CD4-positive, alpha-beta T cell treated with Interleukin-4 for 1 hour (primary cell): ENCODE measurements around the gene EYS.
"Not testable (repeated sequence)": the region's sequence is repeated elsewhere in the genome, so short reads cannot be mapped to it uniquely, and the experiment has no call there.

Experiments used
- DNase-seq, 2 donors: peaks; one replicate each; pipeline ENCODE4 v3.0.0-alpha.2; 2020 to 2022

The EYS gene

DNA sequence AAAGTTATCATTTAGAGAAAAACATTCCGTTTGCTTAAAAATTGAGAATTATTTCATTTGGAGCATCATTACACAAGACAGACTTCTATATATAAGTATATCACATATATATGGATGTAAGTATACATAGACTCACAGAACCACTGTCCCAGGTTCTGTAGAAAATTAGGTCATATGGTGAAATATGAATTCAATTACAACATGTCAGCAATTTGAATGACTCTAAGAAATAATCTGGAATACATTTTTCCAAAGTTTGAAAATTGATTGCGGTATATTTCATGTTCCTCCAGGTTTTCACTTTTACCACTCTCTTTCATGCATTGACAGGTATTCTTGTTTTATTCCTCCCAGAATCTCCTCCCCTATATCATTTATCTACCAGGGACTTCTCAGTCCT, 1179.1 kb downstream of the EYS start:
- DNase-seq, result no peak

- DNase-seq, result no peak
Observed at GRCh38 chr6:64522859-64523258, 1184.2 kb downstream of the EYS start.

- DNase-seq, result no peak
Observed at GRCh38 chr6:64520050-64520449, 1187.0 kb downstream of the EYS start.

DNA sequence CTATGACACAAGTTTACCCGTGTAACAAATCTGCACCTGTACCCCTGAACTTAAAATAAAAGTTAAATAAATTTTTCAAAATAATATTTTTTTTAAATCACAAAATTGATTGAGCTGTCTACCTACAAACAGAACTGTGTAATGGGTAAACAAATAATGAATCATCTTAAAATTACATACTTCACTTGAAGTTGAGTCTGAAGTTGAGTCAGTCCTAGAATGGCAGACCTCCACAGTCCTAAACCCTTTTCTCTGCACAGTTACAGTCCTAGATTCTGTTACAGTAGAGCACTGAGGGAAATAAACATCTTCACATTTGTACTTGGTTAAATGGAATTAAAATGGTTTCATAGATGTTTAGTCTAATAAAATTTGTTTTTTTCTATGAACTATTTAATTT, 1190.6 kb downstream of the EYS start:
- no peak for DNase-seq

- DNase-seq, result no peak
Observed at GRCh38 chr6:64507661-64508060, 1199.4 kb downstream of the EYS start.

GRCh38 chr6:64505312-64505711, 1201.7 kb downstream of the EYS start:
- no peak for DNase-seq

DNA sequence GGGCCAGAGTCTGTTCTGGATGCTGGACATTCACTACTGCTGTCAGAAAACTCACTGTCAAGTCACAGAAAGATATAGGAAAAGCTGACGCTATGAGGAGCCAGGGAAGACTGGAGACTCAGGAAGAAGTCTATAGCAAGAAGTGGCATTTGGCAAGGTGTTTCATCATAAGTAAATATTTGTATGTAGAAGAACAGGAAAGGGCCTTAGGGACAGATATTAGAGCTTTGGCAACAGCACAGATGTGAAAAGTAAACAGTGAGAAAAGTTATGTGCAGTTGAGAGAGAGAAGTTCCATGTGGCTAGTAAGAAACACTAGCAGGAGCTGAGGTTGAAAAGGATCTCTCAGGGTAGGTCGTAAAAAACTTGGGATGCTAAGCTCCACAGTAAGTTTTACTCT, 1202.5 kb downstream of the EYS start:
- DNase-seq, result no peak

GRCh38 chr6:64502801-64503200, 1204.2 kb downstream of the EYS start:
- no peak for DNase-seq

DNA sequence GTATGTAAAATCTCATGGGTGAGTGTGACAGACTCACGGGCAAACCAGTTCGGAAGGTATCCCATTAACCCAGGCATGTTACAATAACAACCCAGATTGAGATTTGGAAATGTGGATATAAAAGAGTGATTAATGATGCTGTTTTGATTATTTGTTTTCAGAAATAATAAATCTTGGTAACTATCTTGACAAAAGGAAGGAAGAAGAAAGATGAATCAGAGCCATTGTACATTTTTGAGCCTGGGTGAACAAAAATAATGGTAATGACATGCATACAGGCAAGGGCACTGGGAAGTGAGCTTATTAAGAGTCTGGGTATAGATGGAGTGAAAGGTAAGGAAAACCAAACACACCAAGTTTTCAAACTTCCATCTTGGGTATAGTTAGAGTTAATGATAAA, 1209.4 kb downstream of the EYS start:
- DNase-seq, result no peak

DNA sequence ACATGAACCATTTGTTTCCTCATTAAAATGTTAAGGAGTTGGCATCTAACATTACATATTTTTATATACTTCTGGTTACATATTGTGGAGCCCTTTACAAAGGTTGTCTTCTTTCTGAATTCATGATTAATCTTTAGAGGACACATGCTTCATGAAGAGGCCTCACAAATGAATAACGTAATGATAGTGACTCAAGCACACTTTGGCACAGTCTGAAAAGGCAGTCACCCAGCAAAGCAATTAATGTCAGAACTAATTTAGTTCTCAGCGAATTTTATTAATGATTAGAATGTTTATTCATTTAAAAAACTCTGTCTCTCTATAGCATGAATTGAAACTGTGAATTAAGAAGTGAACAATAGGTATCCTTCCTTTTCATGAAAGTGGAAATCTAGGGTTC, 1217.3 kb downstream of the EYS start:
- no peak for DNase-seq

- DNase-seq, result no peak
Observed at GRCh38 chr6:64486578-64487351, 1220.3 kb downstream of the EYS start.

DNA sequence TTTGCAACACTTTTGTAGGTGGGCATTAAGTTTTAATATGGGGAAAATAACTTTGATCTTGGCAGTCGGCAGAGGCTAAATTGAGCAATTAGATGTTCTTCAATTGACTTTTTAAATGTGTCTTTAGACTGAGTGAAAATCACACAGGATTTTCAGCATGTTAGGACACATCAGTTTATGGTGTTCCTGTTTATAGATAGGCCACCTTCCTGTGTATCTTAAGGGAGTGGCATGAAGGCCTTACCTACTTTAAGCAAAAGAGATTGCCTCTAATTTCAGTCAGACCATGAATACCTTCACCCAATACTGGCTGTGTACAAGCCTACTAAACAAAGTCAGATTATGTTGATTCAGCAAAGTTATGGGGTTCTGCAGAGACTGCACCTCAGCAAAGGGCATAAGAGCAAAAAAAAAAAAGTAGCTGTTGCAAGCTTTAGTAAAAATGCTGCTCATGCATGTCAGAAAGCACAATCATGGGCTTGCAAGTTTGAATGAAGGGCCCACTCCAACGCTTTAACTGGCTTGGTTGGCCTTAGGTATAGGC, 1223.0 kb downstream of the EYS start:
- no peak for DNase-seq

GRCh38 chr6:64482631-64483030, 1224.4 kb downstream of the EYS start:
- no peak for DNase-seq

GRCh38 chr6:64479134-64479533, 1227.9 kb downstream of the EYS start:
- no peak for DNase-seq

DNA sequence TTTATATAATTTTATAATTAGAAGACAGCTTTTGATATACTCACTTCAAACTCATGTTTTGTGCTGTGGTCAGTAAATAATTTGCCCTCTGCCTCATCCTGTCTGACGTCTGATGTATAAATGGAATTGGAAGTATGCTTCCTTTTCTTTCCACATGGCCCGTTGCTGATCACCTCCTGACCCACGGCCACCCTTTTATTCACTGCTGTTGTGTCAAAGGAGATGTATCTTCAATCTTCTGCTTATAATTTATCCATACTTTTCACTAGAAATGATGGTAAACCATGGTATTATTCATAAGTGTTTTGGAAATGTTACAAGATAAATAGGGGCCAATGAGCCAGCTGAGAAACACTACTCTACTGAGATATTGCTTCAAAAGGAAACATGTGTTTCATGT, 1229.6 kb downstream of the EYS start:
- DNase-seq, result no peak

- DNase-seq, result no peak
Observed at GRCh38 chr6:64476935-64477334, 1230.1 kb downstream of the EYS start.

- not testable (repeated sequence) for DNase-seq
Observed at GRCh38 chr6:64469405-64469804, 1237.6 kb downstream of the EYS start.

DNA sequence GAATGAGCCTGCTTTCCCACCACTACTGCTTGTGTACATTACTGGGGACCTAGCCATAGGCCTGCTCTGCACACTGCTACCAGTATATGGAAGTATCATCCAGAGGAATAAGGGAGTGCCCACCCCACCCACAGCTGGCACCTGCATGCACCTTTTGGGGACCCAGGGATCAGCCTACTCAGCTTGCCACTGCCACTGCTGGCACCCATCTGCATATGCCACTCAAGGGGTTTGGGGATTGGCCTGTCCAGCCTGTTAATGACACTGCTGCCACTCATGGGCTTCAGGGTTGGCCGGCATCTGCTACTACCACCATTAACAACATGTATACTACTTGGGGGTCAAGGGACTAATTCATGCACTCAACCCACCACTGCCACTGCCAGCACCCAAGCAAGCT, 1239.4 kb downstream of the EYS start:
- DNase-seq, result no peak

DNA sequence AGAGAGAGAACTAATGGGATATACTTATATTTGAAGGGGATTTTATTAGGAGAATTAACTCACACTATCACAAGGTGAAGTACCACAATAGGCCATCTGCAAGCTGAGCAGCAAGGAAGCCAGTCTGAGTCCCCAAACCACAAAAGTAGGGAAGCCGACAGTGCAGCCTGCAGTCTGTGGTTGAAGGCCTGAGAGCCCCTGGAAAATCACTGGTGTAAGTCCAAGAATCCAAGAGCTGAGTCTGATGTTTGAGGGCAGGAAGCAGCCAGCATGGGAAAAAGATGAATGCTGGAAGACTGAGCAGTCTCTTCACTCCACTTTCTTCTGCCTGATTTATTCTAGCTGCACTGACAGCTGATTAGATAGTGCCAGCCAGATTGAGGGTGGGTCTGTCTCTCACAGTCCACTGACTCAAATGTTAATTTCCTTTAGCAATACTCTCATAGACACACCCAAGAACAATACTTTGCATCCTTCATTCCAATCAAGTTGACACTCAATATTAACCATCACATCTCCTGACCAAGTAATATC, 1247.5 kb downstream of the EYS start:
- DNase-seq, result no peak

GRCh38 chr6:64448101-64448500, 1258.9 kb downstream of the EYS start:
- DNase-seq, result not testable (repeated sequence)

DNA sequence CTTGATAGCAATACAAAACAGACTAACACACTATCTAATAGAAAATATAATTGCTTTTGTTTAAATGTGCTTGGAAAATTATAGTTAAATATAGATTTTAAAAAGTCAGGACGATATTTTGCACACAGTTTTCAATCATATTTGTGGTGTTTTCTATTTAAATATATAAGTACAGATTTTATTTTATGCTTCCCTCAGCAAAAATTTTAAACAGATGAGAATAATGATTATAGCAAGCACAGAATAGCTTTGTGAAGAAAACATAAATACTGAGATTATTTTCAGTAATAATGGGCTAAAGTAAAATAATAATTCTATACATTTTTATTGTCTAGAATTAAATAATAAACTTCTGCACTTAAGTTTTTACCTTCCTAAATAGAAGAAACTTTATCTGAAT, 1262.0 kb downstream of the EYS start:
- DNase-seq, result no peak

GRCh38 chr6:64439274-64439673, 1267.8 kb downstream of the EYS start:
- DNase-seq, result no peak

GRCh38 chr6:64437996-64438395, 1269.0 kb downstream of the EYS start:
- DNase-seq, result no peak

DNA sequence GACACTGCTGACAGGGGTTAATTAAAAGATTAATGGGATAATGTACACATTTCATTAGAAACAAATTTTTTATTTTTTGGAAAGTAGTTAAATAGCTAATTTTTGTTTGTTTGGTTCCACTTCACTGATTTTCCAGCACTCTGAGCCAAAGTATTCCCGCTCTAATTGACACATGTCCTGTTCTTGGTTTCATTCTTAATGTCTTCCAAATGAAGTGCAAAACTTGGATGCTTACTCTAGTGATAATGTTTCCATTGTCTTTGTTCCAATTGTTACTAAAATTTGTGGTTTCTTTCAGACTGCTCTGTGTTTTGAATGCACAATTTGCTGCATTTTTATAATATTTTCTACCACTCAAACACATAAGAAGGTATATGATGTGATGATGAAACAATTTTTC, 1277.1 kb downstream of the EYS start:
- no peak for DNase-seq

- DNase-seq, result no peak
Observed at GRCh38 chr6:64428186-64428585, 1278.8 kb downstream of the EYS start.
